Measurements from ENCODE around the gene SEL1L2. TPM values are rescaled to one million over a fixed set of nuclear protein-coding genes. Genes with fewer than 3 reads are reported as not detected.

The SEL1L2 gene
- total RNA-seq, 4 donors from 2014 or later = not detected

DNA sequence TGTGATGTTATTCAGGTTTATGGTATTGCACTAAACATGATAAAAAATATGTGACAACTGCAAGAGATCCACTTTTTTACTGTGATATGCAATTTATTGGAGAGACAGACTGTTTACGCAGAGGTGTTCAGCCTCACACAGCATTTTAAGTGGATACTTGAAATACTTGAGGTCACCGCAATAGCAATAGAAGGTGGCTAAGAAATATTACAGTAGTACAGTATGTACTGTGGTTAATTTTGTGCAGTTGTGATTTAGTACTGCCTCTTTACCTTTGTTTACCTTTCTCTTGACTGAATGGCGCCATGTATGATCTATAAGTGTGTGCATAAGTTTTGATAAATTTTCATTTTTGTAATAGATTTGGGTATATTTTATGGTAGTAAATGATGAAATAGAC, 22.3 kb upstream of the SEL1L2 start:
- intact Hi-C loops (cut with DNase I; ENCODE audit: low total_unique reads) (no loop called here), in situ Hi-C loops (cut with MboI; ENCODE audit: low pct_ligation_motif_present in 1 of 4, low pct_unique_long_range_greater_than_20kb in 1 of 4, low sequenced_read_pairs in 3 of 4) (no loop called here)
- H3K9me3 ChIP-seq = peaks cover 10 to 13% of the 10 kb centered on the region in 2 donors
- TF ChIP-seq POLR2A (IDR thresholded peaks at IDR 0.05) (no peak), POLR2AphosphoS5 (IDR thresholded peaks at IDR 0.05) (no peak), EP300 (IDR thresholded peaks at IDR 0.05; ENCODE audit: low read depth) (no peak), CTCF (IDR thresholded peaks at IDR 0.05) (no peak)
- no peak overlapping the region for H3K27ac ChIP-seq
- DNase-seq = no peak
- no peaks in the 10 kb centered on the region for H3K27me3 ChIP-seq
- H3K36me3 ChIP-seq = no peaks in the 10 kb centered on the region
- no peaks in the 10 kb centered on the region for H3K4me1 ChIP-seq
- 88 to 100% methylated on average over 2 to 3 of the region's 3 CpGs for WGBS, 2 donors (ENCODE audit: low coverage in 1 of 2)
- H3K4me3 ChIP-seq = no peak overlapping the region

DNA sequence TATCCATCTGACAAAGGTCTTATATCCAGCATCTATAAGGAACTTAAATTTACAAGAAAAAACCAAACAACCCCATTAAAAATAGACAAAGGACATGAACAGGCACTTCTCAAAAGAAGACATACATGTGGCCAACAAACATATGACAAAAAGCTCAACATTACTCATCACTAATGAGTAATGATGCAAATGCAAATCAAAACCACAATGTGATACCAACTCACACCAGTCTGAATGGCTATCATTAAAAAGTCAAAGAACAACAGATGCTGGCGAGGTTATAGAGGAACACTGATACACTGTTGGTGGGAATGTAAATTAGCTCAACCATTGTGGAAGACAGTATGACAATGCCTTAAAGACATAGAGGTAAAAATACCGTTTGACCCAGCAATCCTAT, 18.8 kb upstream of the SEL1L2 start:
- Histone ChIP-seq H3K36me3 (no peaks in the 10 kb centered on the region), H3K4me3 (no peak overlapping the region), H3K4me1 (no peaks in the 10 kb centered on the region), H3K27me3 (no peaks in the 10 kb centered on the region), H3K9me3 (peaks cover 4 to 8% of the 10 kb centered on the region in 2 donors), H3K27ac (no peak overlapping the region)
- TF ChIP-seq POLR2A (IDR thresholded peaks at IDR 0.05) (no peak), EP300 (IDR thresholded peaks at IDR 0.05; ENCODE audit: low read depth) (no peak), CTCF (IDR thresholded peaks at IDR 0.05) (no peak), POLR2AphosphoS5 (IDR thresholded peaks at IDR 0.05) (no peak)
- in situ Hi-C loops (cut with MboI; ENCODE audit: low pct_ligation_motif_present in 1 of 4, low pct_unique_long_range_greater_than_20kb in 1 of 4, low sequenced_read_pairs in 3 of 4) (no loop called here), intact Hi-C loops (cut with DNase I; ENCODE audit: low total_unique reads) (no loop called here)
- 51 to 83% methylated on average over 2 of the region's 2 CpGs for WGBS, 2 donors (ENCODE audit: low coverage in 1 of 2)
- no peak for DNase-seq

- no peak overlapping the region for H3K4me3 ChIP-seq
- H3K9me3 ChIP-seq = no peaks in the 10 kb centered on the region
- no peaks in the 10 kb centered on the region for H3K27me3 ChIP-seq
- no peaks in the 10 kb centered on the region for H3K4me1 ChIP-seq
- 51 to 62% methylated on average over 4 of the region's 4 CpGs for WGBS, 2 donors (ENCODE audit: low coverage in 1 of 2)
- intact Hi-C loops (cut with DNase I; ENCODE audit: low total_unique reads) = no loop called here
- in situ Hi-C loops (cut with MboI; ENCODE audit: low pct_ligation_motif_present in 1 of 4, low pct_unique_long_range_greater_than_20kb in 1 of 4, low sequenced_read_pairs in 3 of 4) = no loop called here
- H3K36me3 ChIP-seq = no peaks in the 10 kb centered on the region
- TF ChIP-seq EP300 (IDR thresholded peaks at IDR 0.05; ENCODE audit: low read depth) (no peak), POLR2A (IDR thresholded peaks at IDR 0.05) (no peak), CTCF (IDR thresholded peaks at IDR 0.05) (no peak), POLR2AphosphoS5 (IDR thresholded peaks at IDR 0.05) (no peak)
- H3K27ac ChIP-seq = no peak overlapping the region
- DNase-seq = no peak
These were observed 15.6 kb upstream of the SEL1L2 start for GRCh38 chr20:14005996-14006395.

DNA sequence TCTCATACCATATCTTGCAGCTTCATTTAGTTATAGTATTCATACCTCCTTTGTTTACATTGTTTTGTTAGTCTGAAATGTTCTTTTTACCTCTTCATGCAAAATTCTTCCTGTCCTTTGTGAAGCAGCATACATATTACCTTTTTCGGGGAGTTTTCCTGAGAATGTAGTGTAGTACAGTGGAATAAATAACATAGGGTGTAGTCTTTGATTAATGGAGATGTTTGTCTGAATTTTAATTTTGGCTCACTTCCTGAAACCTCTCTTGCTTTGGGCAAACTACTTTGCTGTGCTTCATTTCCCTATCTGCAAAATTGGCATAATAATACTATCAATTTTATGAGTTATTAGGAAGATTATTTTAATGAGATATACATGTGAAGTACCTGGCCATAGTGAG, 10.5 kb upstream of the SEL1L2 start:
- H3K4me1 ChIP-seq = peaks cover 0 to 6% (median 0%) of the 10 kb centered on the region in 4 donors
- no peaks in the 10 kb centered on the region for H3K36me3 ChIP-seq
- TF ChIP-seq POLR2AphosphoS5 (IDR thresholded peaks at IDR 0.05) (no peak), CTCF (IDR thresholded peaks at IDR 0.05) (no peak), POLR2A (IDR thresholded peaks at IDR 0.05) (no peak), EP300 (IDR thresholded peaks at IDR 0.05; ENCODE audit: low read depth) (no peak)
- intact Hi-C loops (cut with DNase I; ENCODE audit: low total_unique reads) (no loop called here), in situ Hi-C loops (cut with MboI; ENCODE audit: low pct_ligation_motif_present in 1 of 4, low pct_unique_long_range_greater_than_20kb in 1 of 4, low sequenced_read_pairs in 3 of 4) (no loop called here)
- H3K27me3 ChIP-seq = no peaks in the 10 kb centered on the region
- H3K4me3 ChIP-seq = no peak overlapping the region
- H3K27ac ChIP-seq = no peak overlapping the region
- no peak for DNase-seq
- no peaks in the 10 kb centered on the region for H3K9me3 ChIP-seq
- 96 to 100% methylated on average over 1 of the region's 1 CpG for WGBS, 2 donors (ENCODE audit: low coverage in 1 of 2)
